HG03378 (cell line): ENCODE measurements around the gene NAPEPLD.
"Not testable (repeated sequence)": the region's sequence is repeated elsewhere in the genome, so short reads cannot be mapped to it uniquely, and the experiment has no call there.

Source experiments
- ATAC-seq: cut with Tn5 transposase; IDR thresholded peaks from one replicate; pipeline ENCODE4 v1.9.1; 2021; ENCODE audit warnings: mild to moderate bottlenecking, moderate library complexity; ENCODE audit not compliant: unreplicated experiment

Gene NAPEPLD

GRCh38 chr7:103114576-103115008 lies 34.3 kb downstream of the NAPEPLD start:
- ATAC-seq, result no peak

DNA sequence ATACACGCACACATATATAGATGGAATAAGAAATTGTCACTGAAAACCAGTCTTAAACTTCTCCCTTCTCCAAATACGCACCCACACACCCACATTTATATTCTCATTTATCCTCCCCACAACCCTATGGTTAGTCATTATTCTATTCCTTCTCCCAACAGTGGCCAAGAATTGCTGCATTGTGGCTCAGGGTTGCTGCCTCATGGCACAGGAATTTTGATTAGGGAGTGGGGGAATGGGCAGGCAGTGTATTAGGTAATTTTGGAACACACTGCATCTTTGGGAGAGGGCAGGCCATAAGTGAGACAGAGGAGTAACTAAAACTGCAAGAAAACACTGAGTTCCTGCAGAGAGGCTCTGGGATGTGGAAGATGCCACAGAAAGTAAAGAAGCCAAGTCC lies 35.7 kb downstream of the NAPEPLD start:
- ATAC-seq, result no peak

- ATAC-seq, result not testable (repeated sequence)
Measured at GRCh38 chr7:103106703-103107070, 42.2 kb downstream of the NAPEPLD start.

GRCh38 chr7:103106005-103106702 lies 42.7 kb downstream of the NAPEPLD start:
- no peak for ATAC-seq

GRCh38 chr7:103101543-103101942 lies 47.4 kb downstream of the NAPEPLD start:
- ATAC-seq, result no peak

GRCh38 chr7:103100348-103100747 lies 48.6 kb downstream of the NAPEPLD start:
- ATAC-seq, result no peak

GRCh38 chr7:103097041-103097440 lies 51.9 kb downstream of the NAPEPLD start:
- ATAC-seq, result no peak

- ATAC-seq, result not testable (repeated sequence)
Measured at GRCh38 chr7:103095558-103095957, 53.3 kb downstream of the NAPEPLD start.

DNA sequence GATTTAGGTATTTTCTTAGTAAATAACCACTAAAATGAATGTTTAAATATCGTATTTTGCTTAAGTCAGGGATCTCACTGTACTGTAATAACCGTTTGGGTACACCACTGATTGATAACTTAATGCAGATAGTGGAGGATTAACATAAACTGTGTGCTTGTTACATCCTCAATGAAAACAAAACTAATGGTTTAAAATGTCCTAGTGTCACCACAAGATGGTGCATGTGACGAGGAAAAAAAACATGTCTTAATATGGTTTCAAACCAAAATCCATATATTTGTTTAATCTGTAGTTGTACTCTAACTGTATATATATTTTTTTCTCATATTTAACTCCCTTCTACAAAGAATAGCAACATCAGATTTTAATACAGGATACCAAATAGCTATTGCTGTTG lies 54.8 kb downstream of the NAPEPLD start:
- ATAC-seq, result no peak

- no peak for ATAC-seq
Measured at GRCh38 chr7:103093429-103093828, 55.5 kb downstream of the NAPEPLD start.

GRCh38 chr7:103092321-103092720 lies 56.6 kb downstream of the NAPEPLD start:
- ATAC-seq, result not testable (repeated sequence)

GRCh38 chr7:103083210-103083609 lies 65.7 kb downstream of the NAPEPLD start:
- no peak for ATAC-seq

DNA sequence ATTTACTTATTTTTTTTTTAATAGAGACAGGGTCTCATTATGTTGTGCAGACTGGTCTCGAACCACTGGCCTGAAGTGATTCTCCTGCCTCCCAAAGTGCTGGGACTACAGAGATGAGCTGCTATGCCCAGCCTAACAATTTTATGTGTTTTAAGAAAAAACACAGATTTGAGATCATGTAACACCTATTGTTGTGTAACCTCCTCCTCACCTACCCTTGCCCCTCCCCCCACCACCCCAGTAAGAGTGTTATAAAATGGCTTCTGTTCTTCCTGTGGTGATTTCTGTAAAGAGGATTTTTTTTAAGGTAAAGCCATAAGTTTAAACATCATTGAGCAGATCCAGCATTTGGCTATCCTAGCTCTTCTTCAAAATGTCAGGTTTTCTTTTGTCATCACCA lies 66.4 kb downstream of the NAPEPLD start:
- no peak for ATAC-seq

DNA sequence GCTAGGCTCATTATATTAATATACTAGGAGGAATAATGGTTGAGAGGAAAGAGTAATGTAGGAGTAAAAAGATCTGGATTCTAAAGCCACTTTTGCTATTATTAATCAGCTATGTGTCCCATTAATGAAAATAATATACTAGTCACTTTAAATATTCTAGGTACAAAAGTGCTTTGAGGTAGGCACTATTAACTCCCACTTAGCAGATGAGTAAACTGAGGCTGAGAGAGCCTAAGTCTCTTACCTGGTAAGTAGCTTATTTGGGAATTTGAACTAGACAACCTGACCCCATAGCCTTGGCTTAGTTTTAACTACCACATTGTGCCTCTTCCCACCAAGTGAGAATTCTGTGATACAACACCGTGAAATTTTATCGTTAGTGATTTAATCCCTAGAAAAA lies 68.0 kb downstream of the NAPEPLD start:
- ATAC-seq, result no peak

DNA sequence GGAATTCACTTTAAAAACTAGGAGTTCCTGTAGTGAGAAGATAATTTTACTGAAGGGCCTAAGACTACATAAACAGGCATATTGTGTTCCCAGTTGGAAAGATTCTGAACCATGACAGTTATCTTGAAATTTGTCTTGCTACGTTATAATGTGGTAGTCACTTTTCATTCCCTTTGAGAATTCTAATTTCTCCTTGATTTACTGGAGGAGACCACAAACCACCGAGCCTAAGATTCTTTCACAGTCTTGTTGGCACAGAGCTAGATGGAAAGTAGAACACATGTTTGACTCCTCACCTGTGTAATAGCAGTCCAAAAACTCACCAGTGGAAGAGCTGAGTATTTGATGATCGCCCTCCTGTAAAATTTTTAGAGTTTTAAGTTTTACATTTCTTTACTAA lies 69.1 kb downstream of the NAPEPLD start:
- ATAC-seq, result no peak

DNA sequence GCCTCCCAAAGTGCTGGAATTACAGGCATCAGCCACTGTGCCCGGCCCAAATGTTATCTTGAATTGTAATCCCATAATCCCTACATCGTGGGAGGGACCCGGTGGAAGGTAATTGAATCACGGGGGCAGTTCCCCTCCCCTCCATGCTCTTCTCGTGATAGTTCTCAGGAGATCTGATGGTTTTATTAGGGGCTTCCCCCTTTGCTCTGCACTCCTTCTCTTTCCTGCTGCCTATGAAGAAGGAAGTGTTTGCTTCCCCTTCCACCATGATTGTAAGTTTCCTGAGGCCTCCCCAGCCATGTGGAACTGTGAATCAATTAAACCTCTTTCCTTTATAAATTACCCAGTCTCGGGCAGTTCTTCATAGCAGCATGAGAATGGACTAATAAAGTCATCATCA lies 70.7 kb downstream of the NAPEPLD start:
- ATAC-seq, result not testable (repeated sequence)

- no peak for ATAC-seq
Measured at GRCh38 chr7:103077318-103077717, 71.6 kb downstream of the NAPEPLD start.

DNA sequence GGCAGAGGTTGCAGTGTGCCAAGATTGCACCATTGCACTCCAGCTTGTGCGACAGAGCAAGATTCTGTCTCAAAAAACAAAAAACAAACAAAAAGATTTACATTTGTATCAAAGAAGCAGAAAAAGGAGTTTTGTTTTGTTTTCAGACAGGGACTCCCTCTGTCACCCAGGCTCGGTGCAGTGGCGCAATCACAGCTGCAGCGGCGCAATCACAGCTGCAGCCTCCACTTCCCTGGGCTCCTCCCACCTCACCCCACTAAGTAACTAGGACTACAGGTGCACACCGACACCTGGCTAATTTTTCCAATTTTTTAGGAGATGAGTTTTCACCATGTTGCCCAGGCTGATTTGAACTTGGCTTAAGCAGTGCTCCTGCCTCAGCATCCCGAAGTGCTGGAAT lies 72.1 kb downstream of the NAPEPLD start:
- ATAC-seq, result no peak

GRCh38 chr7:103075337-103075918 lies 73.5 kb downstream of the NAPEPLD start:
- peak; percentile 44 for ATAC-seq

DNA sequence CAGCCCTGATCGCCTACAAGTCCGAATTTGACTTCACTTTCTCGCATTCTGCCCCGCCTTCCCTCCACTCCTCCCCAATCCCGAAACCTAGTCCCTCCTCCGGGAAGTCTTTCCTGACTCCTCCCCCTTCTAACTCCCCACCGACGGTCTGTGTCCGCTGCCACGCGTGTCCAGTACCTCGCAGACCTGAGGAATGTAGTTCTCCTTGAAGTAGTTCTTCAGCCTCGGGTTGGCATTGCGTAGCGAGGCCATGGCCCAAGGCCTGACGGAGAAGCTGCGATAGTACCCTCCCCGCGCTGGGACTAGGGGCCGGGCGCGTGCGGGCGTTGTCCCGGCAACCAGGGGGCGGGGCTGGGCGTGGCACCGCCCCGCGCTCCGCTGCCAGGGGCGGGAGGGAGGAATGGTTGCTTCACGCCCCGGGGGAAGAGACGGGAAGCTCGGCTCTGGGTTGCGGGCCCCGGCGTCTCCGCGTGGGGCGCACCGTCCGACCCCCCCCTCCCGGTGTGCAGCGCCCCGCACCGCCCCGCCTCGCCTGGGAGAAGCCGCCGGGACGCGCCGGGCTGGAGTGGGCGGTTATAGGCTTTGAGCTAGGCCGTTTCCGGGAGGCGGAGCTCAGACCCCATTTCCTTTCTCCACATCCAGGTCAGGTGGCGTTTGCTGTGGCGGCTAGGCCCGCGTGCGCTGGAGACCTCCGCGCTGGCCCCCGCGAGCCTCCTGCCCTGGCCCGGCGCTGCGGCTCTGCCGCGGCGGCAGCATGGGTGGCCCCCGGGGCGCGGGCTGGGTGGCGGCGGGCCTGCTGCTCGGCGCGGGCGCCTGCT lies 74.2 kb downstream of the NAPEPLD start, which contains the start of the genes ARMC10 and FBXL13:
TSS of gene ARMC10 (plus strand) at position 622 of the 818 bp plus-strand sequence. CDS start at position 755, 133 bp downstream.
TSS of gene FBXL13 (minus strand) at position 278 of the 818 bp plus-strand sequence.
- ATAC-seq, result peak; percentile 83

DNA sequence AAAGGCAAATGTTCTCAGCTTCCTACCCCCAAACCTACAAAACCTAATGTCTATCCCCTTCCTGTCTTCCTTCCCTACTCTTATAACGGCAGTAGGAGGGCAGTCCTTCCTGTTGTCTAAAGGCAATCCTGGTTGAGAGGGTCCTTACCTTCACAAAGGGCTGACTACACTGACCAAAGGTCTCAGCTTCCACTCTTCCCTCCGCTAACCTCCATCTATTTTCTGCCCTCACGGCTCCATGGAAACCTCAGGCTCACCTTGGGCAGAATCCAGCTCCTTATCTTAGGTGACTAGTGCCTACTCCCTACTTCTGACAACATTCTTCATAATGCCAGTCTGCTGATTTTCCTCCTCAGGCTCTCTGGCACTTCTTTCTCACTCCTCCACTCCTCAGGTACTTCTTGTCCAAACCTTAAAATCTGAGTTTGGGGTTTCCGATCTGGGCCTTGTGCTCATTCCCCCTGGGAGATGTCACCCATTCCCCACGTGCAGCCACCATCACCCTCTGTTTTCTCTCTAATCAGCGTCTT lies 74.8 kb downstream of the NAPEPLD start:
- no peak for ATAC-seq
